H1 (cell line): Measurements from ENCODE around the gene FANK1. TPM values are rescaled to one million over a fixed set of nuclear protein-coding genes. Genes with fewer than 3 reads are reported as not detected.

Experiments
- RNF2 ChIP-seq: fragments of 200-900, 300-1000 bp; sonication (generic); IDR thresholded peaks from 2 replicates; pipeline ENCODE4 v1.7.1; 2016; ENCODE audit warnings: borderline replicate concordance, low read depth, mild to moderate bottlenecking, antibody characterized with exemption, low read length; ENCODE audit not compliant: poor library complexity, severe bottlenecking; ENCODE audit errors: missing control alignments
- SP4 ChIP-seq: IDR thresholded peaks from 2 replicates; pipeline ENCODE4 v1.6.1; 2012; ENCODE audit warnings: low read length, inconsistent platforms
- polyA plus RNA-seq, 7 experiments: library from polyadenylated mRNA; depleted of rRNA in 3 of 7; stranded (reverse) in 5 of 7; unstranded in 2 of 7; fragments of >200 nt in 5 of 7; fragments of 200-250 nt in 2 of 7; gene quantifications; 1 replicate in 5 of 7; 2 replicates in 1 of 7; 4 replicates in 1 of 7; pipeline versions ENCODE4 v1.2.1 to v1.2.3, GENCODE V29; 2011 to 2013; ENCODE audit warnings: missing spikeins in 2 of 7, mixed read lengths in 2 of 7
- total RNA-seq: library from RNA; stranded (reverse); fragmentation: NEBNext Ultra II Directional; extraction: Animal tissue kit (Norgen Biotek cat#: 25700); gene quantifications from 2 replicates; pipeline ENCODE4 v1.2.1, GENCODE V29; 2021
- TF ChIP-seq, protein P1 (sequence below): fragments of 300-600 bp; sonication (generic); IDR thresholded peaks from 2 replicates; pipeline ENCODE4 v1.7.1; 2012; ENCODE audit warnings: low read length, moderate library complexity, mild to moderate bottlenecking, inconsistent platforms; ENCODE audit not compliant: insufficient replicate concordance

Gene FANK1
- total and polyA plus RNA-seq, 2 of the 8 experiments (the other 6 are each of a cell fraction or from before 2014, with no cell fraction given), result 1.2 TPM; not detected in 1

- TF ChIP-seq, protein P1, sequence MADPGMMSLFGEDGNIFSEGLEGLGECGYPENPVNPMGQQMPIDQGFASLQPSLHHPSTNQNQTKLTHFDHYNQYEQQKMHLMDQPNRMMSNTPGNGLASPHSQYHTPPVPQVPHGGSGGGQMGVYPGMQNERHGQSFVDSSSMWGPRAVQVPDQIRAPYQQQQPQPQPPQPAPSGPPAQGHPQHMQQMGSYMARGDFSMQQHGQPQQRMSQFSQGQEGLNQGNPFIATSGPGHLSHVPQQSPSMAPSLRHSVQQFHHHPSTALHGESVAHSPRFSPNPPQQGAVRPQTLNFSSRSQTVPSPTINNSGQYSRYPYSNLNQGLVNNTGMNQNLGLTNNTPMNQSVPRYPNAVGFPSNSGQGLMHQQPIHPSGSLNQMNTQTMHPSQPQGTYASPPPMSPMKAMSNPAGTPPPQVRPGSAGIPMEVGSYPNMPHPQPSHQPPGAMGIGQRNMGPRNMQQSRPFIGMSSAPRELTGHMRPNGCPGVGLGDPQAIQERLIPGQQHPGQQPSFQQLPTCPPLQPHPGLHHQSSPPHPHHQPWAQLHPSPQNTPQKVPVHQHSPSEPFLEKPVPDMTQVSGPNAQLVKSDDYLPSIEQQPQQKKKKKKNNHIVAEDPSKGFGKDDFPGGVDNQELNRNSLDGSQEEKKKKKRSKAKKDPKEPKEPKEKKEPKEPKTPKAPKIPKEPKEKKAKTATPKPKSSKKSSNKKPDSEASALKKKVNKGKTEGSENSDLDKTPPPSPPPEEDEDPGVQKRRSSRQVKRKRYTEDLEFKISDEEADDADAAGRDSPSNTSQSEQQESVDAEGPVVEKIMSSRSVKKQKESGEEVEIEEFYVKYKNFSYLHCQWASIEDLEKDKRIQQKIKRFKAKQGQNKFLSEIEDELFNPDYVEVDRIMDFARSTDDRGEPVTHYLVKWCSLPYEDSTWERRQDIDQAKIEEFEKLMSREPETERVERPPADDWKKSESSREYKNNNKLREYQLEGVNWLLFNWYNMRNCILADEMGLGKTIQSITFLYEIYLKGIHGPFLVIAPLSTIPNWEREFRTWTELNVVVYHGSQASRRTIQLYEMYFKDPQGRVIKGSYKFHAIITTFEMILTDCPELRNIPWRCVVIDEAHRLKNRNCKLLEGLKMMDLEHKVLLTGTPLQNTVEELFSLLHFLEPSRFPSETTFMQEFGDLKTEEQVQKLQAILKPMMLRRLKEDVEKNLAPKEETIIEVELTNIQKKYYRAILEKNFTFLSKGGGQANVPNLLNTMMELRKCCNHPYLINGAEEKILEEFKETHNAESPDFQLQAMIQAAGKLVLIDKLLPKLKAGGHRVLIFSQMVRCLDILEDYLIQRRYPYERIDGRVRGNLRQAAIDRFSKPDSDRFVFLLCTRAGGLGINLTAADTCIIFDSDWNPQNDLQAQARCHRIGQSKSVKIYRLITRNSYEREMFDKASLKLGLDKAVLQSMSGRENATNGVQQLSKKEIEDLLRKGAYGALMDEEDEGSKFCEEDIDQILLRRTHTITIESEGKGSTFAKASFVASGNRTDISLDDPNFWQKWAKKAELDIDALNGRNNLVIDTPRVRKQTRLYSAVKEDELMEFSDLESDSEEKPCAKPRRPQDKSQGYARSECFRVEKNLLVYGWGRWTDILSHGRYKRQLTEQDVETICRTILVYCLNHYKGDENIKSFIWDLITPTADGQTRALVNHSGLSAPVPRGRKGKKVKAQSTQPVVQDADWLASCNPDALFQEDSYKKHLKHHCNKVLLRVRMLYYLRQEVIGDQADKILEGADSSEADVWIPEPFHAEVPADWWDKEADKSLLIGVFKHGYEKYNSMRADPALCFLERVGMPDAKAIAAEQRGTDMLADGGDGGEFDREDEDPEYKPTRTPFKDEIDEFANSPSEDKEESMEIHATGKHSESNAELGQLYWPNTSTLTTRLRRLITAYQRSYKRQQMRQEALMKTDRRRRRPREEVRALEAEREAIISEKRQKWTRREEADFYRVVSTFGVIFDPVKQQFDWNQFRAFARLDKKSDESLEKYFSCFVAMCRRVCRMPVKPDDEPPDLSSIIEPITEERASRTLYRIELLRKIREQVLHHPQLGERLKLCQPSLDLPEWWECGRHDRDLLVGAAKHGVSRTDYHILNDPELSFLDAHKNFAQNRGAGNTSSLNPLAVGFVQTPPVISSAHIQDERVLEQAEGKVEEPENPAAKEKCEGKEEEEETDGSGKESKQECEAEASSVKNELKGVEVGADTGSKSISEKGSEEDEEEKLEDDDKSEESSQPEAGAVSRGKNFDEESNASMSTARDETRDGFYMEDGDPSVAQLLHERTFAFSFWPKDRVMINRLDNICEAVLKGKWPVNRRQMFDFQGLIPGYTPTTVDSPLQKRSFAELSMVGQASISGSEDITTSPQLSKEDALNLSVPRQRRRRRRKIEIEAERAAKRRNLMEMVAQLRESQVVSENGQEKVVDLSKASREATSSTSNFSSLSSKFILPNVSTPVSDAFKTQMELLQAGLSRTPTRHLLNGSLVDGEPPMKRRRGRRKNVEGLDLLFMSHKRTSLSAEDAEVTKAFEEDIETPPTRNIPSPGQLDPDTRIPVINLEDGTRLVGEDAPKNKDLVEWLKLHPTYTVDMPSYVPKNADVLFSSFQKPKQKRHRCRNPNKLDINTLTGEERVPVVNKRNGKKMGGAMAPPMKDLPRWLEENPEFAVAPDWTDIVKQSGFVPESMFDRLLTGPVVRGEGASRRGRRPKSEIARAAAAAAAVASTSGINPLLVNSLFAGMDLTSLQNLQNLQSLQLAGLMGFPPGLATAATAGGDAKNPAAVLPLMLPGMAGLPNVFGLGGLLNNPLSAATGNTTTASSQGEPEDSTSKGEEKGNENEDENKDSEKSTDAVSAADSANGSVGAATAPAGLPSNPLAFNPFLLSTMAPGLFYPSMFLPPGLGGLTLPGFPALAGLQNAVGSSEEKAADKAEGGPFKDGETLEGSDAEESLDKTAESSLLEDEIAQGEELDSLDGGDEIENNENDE, result no peak
- TF ChIP-seq RNF2 (no peak), SP4 (no peak)
- TF ChIP-seq, all 59 proteins: peak for 0
These were observed 29.0 kb downstream of the FANK1 start (continued) for GRCh38 chr10:125925262-125925834.
